H1 (cell line): ENCODE measurements around the gene OLFML2A. TPM values are rescaled to one million over a fixed set of nuclear protein-coding genes. Genes with fewer than 3 reads are reported as not detected.

Source experiments
- CTCF ChIP-seq, 3 experiments: IDR thresholded peaks; 1 replicate in 2 of 3; 2 replicates in 1 of 3; pipeline versions ENCODE4 v1.5.1 to v1.6.1; 2011; ENCODE audit warnings: low read length in 3 of 3, mild to moderate bottlenecking in 3 of 3, inconsistent platforms in 2 of 3, low read depth in 1 of 3, moderate library complexity in 1 of 3; ENCODE audit not compliant: insufficient read depth in 1 of 3; ENCODE audit errors: control extremely low read depth in 1 of 3
- HDAC2 ChIP-seq, 2 experiments: fragments of 300-600 bp in 1 of 2; sonication (generic) in 1 of 2; IDR thresholded peaks; 2 replicates each; pipeline ENCODE4 v1.6.1; 2011 to 2012; ENCODE audit warnings: low read depth in 2 of 2, low read length in 2 of 2, mild to moderate bottlenecking in 2 of 2, moderate library complexity in 2 of 2, borderline replicate concordance in 1 of 2, inconsistent platforms in 1 of 2
- SIN3A ChIP-seq, 2 experiments: IDR thresholded peaks in 1 of 2; conservative IDR thresholded peaks in 1 of 2; 2 replicates each; pipeline ENCODE4 v1.6.1; 2011 to 2012; ENCODE audit warnings: low read length in 2 of 2, improper control_type of control experiment in 1 of 2, low read depth in 1 of 2, mild to moderate bottlenecking in 1 of 2
- polyA plus RNA-seq, 7 experiments: library from polyadenylated mRNA; depleted of rRNA in 3 of 7; stranded (reverse) in 5 of 7; unstranded in 2 of 7; fragments of >200 nt in 5 of 7; fragments of 200-250 nt in 2 of 7; gene quantifications; 1 replicate in 5 of 7; 2 replicates in 1 of 7; 4 replicates in 1 of 7; pipeline versions ENCODE4 v1.2.1 to v1.2.3, GENCODE V29; 2011 to 2013; ENCODE audit warnings: missing spikeins in 2 of 7, mixed read lengths in 2 of 7
- total RNA-seq: library from RNA; stranded (reverse); fragmentation: NEBNext Ultra II Directional; extraction: Animal tissue kit (Norgen Biotek cat#: 25700); gene quantifications from 2 replicates; pipeline ENCODE4 v1.2.1, GENCODE V29; 2021

The OLFML2A gene
- total and polyA plus RNA-seq, 2 of the 8 experiments (the other 6 are each of a cell fraction or from before 2014, with no cell fraction given): 7.8 to 11.5 TPM

- peak; percentile 88 to 96 (median 91) for TF ChIP-seq CTCF (IDR thresholded peaks at IDR 0.05; ENCODE audit: control extremely low read depth in 1 of 3, insufficient read depth in 1 of 3, low read depth in 1 of 3, low read length in 3 of 3)
- no peak for TF ChIP-seq HDAC2 (IDR thresholded peaks at IDR 0.05; ENCODE audit: borderline replicate concordance in 1 of 2, low read depth in 2 of 2, low read length in 2 of 2)
- TF ChIP-seq SIN3A (conservative IDR thresholded peaks at IDR 0.05 in 1 of 2, IDR thresholded peaks at IDR 0.05 in 1 of 2; ENCODE audit: low read depth in 1 of 2, low read length in 2 of 2): 0 out of 4 replicates have a peak, but pooled peaks of 1 of the 2 experiments have one; percentile 33
- TF ChIP-seq, all 59 proteins: peak for 5
These were observed 2.6 kb upstream of the OLFML2A start (continued) for GRCh38 chr9:124774129-124774978.
